Thyroid gland (tissue), 4 donors: Measurements from ENCODE around the gene HHLA2.

Source experiments
- CTCF ChIP-seq, 6 experiments: fragments of 200-600 bp in 3 of 6; fragments of 450-650 bp in 3 of 6; sonication (generic) in 3 of 6; IDR thresholded peaks; one replicate each; pipeline ENCODE4 v1.5.1; 2016 to 2019; ENCODE audit warnings: antibody characterized with exemption in 6 of 6, mild to moderate bottlenecking in 2 of 6, inconsistent platforms in 1 of 6, moderate library complexity in 1 of 6
- POLR2A ChIP-seq, 2 donors: fragments of 450-650 bp; IDR thresholded peaks; one replicate each; pipeline ENCODE4 v1.6.1; 2017; ENCODE audit warnings: antibody characterized with exemption in 2 of 2, mild to moderate bottlenecking in 2 of 2, moderate library complexity in 1 of 2

- TF ChIP-seq CTCF (IDR thresholded peaks at IDR 0.05): no peak
- no peak for TF ChIP-seq POLR2A (IDR thresholded peaks at IDR 0.05)
Measured at GRCh38 chr3:108393128-108393900, 97.0 kb downstream of the HHLA2 start.
